H1 (cell line): ENCODE data around the gene PDE4D. TPM values are rescaled to one million over a fixed set of nuclear protein-coding genes. Genes with fewer than 3 reads are reported as not detected.

Experiments used
- CTCF ChIA-PET: fragments of 300-600 bp; sonication (Branson Sonifier 250); formaldehyde crosslinking; loops from one replicate; lab custom pipeline; 2021; ENCODE audit not compliant: partially characterized antibody; lab: Charles Lee
- POLR2A ChIA-PET: fragments of 300-600 bp; sonication (Branson Sonifier 250); formaldehyde crosslinking; loops from one replicate; lab custom pipeline; 2021; ENCODE audit warnings: inconsistent platforms; ENCODE audit not compliant: partially characterized antibody; lab: Charles Lee
- DNase-seq, 2 experiments: peaks; one replicate each; pipeline versions ENCODE4 v3.0.0 to v3.0.0-alpha.2; 2010 to 2022; ENCODE audit warnings: low spot score in 2 of 2, low read depth in 1 of 2, mixed read lengths in 1 of 2
- FAIRE-seq: peaks from 2 replicates; lab custom pipeline; 2011; peaks lifted over from hg19 to GRCh38; lab: Jason Lieb, UNC
- H2AFZ ChIP-seq: 2 replicates; pipeline ENCODE4 v1.8.1; 2012; ENCODE audit warnings: low read length, inconsistent platforms
- H2AK5ac ChIP-seq: 2 replicates; pipeline ENCODE4 v1.6.1; 2013; ENCODE audit warnings: low read depth, low read length
- H2BK120ac ChIP-seq: replicated peaks from 2 replicates; pipeline ENCODE3; 2013; ENCODE audit warnings: low read depth, low read length, inconsistent platforms
- H2BK12ac ChIP-seq: 2 replicates; pipeline ENCODE4 v1.6.1; 2013; ENCODE audit warnings: low read depth, low read length
- H2BK15ac ChIP-seq: 2 replicates; pipeline ENCODE4 v1.6.1; 2013; ENCODE audit warnings: low read length
- H2BK20ac ChIP-seq: 2 replicates; pipeline ENCODE4 v1.6.1; 2013; ENCODE audit warnings: low read length
- H2BK5ac ChIP-seq: 2 replicates; pipeline ENCODE4 v1.6.1; 2013; ENCODE audit warnings: low read depth, low read length
- H3K14ac ChIP-seq: 2 replicates; pipeline ENCODE4 v1.6.1; 2013; ENCODE audit warnings: inconsistent platforms; ENCODE audit not compliant: insufficient read length
- H3K18ac ChIP-seq: 2 replicates; pipeline ENCODE4 v1.6.1; 2013; ENCODE audit warnings: low read length; ENCODE audit errors: extremely low read depth
- H3K23ac ChIP-seq: 2 replicates; pipeline ENCODE4 v1.6.1; 2013; ENCODE audit warnings: inconsistent platforms; ENCODE audit not compliant: insufficient read length
- H3K23me2 ChIP-seq: 2 replicates; pipeline ENCODE4 v1.6.1; 2013; ENCODE audit warnings: low read depth, low read length
- H3K27ac ChIP-seq: 2 replicates; pipeline ENCODE4 v1.6.1; 2011; ENCODE audit warnings: low read depth, low read length, inconsistent platforms
- H3K27me3 ChIP-seq, 4 experiments: replicated peaks in 1 of 4; 1 replicate in 1 of 4; 2 replicates in 3 of 4; pipeline versions ENCODE4 v1.6.1 to v1.8.1; 2011 to 2013; ENCODE audit warnings: low read length in 3 of 4, mild to moderate bottlenecking in 3 of 4, inconsistent platforms in 2 of 4, mixed read lengths in 2 of 4, moderate library complexity in 1 of 4; ENCODE audit not compliant: control insufficient read depth in 3 of 4, insufficient read depth in 3 of 4; ENCODE audit errors: extremely low read depth in 1 of 4
- H3K36me3 ChIP-seq, 4 experiments: 2 replicates each; pipeline versions ENCODE4 v1.6.1 to v1.8.1; 2011 to 2013; ENCODE audit warnings: mild to moderate bottlenecking in 4 of 4, low read length in 3 of 4, moderate library complexity in 2 of 4, control low read depth in 1 of 4, inconsistent platforms in 1 of 4; ENCODE audit not compliant: insufficient read depth in 4 of 4, control insufficient read depth in 2 of 4
- H3K4ac ChIP-seq: replicated peaks from 2 replicates; pipeline ENCODE3; 2013; ENCODE audit warnings: low read length, low read depth, mixed read lengths, inconsistent platforms; ENCODE audit not compliant: insufficient read length
- H3K4me1 ChIP-seq, 4 experiments: replicated peaks in 1 of 4; 1 replicate in 1 of 4; 2 replicates in 3 of 4; pipeline versions ENCODE4 v1.6.1 to v1.8.1; 2011 to 2013; ENCODE audit warnings: low read length in 3 of 4, inconsistent platforms in 2 of 4, mixed read lengths in 1 of 4; ENCODE audit not compliant: insufficient read depth in 4 of 4, control insufficient read depth in 3 of 4
- H3K4me2 ChIP-seq, 2 experiments: 2 replicates each; pipeline versions ENCODE4 v1.6.1 to v1.8.1; 2011 to 2013; ENCODE audit warnings: low read depth in 2 of 2, low read length in 2 of 2, control low read depth in 1 of 2, inconsistent platforms in 1 of 2, mild to moderate bottlenecking in 1 of 2; ENCODE audit not compliant: insufficient read depth in 1 of 2
- H3K4me3 ChIP-seq, 4 experiments: fragments of 200-600, 300-600 bp in 1 of 4; sonication (generic), shearing (Covaris generic), sonication (Bioruptor Twin) in 1 of 4; 2 replicates each; pipeline versions ENCODE4 v1.5.1 to v1.8.1; 2011 to 2016; ENCODE audit warnings: low read length in 4 of 4, low read depth in 3 of 4, control low read depth in 2 of 4, inconsistent platforms in 2 of 4, mild to moderate bottlenecking in 2 of 4, mixed read lengths in 1 of 4, moderate library complexity in 1 of 4; ENCODE audit not compliant: insufficient read depth in 2 of 4; ENCODE audit errors: extremely low read depth in 1 of 4
- H3K56ac ChIP-seq: replicated peaks from 2 replicates; pipeline ENCODE3; 2013; ENCODE audit warnings: low read depth, mild to moderate bottlenecking, mixed read lengths, low read length, inconsistent platforms; ENCODE audit not compliant: insufficient read length
- H3K79me1 ChIP-seq: 2 replicates; pipeline ENCODE4 v1.6.1; 2013; ENCODE audit warnings: low read depth, low read length, control low read depth
- H3K79me2 ChIP-seq, 2 experiments: 2 replicates each; pipeline versions ENCODE4 v1.6.1 to v1.8.1; 2012 to 2013; ENCODE audit warnings: low read length in 2 of 2, mild to moderate bottlenecking in 2 of 2, inconsistent platforms in 1 of 2; ENCODE audit not compliant: insufficient read depth in 2 of 2, control insufficient read depth in 1 of 2
- H3K9ac ChIP-seq, 4 experiments: replicated peaks in 1 of 4; 1 replicate in 1 of 4; 2 replicates in 3 of 4; pipeline versions ENCODE4 v1.6.1 to v1.8.1; 2011 to 2013; ENCODE audit warnings: low read depth in 3 of 4, low read length in 3 of 4, control low read depth in 2 of 4, mild to moderate bottlenecking in 2 of 4, moderate library complexity in 2 of 4, inconsistent platforms in 1 of 4; ENCODE audit errors: extremely low read depth in 1 of 4
- H3K9me3 ChIP-seq, 2 experiments: 2 replicates each; pipeline versions ENCODE4 v1.6.1 to v1.8.1; 2012 to 2013; ENCODE audit warnings: mild to moderate bottlenecking in 2 of 2, moderate library complexity in 2 of 2, control low read depth in 1 of 2, inconsistent platforms in 1 of 2, low read depth in 1 of 2, low read length in 1 of 2, mixed read lengths in 1 of 2; ENCODE audit not compliant: insufficient read depth in 2 of 2
- H4K20me1 ChIP-seq, 2 experiments: replicated peaks in 1 of 2; 2 replicates each; pipeline versions ENCODE3 to v1.8.1; 2011 to 2013; ENCODE audit warnings: inconsistent platforms in 2 of 2, low read length in 2 of 2, mild to moderate bottlenecking in 1 of 2; ENCODE audit not compliant: insufficient read depth in 2 of 2, control insufficient read depth in 1 of 2
- H4K5ac ChIP-seq: 2 replicates; pipeline ENCODE4 v1.6.1; 2013; ENCODE audit warnings: low read length, low read depth, mixed read lengths, inconsistent platforms; ENCODE audit not compliant: insufficient read length
- H4K8ac ChIP-seq: 2 replicates; pipeline ENCODE4 v1.8.0; 2013; ENCODE audit warnings: mild to moderate bottlenecking, moderate library complexity, low read length, inconsistent platforms; ENCODE audit not compliant: insufficient read depth; ENCODE audit errors: extremely low read depth
- H4K91ac ChIP-seq: replicated peaks from 2 replicates; pipeline ENCODE3; 2013; ENCODE audit warnings: low read length, mixed read lengths, inconsistent platforms; ENCODE audit not compliant: insufficient read length
- ASH2L ChIP-seq: fragments of 200-600, 300-600 bp; sonication (generic); IDR thresholded peaks from one replicate; pipeline ENCODE4 v1.7.1; 2017; ENCODE audit warnings: low read length
- CBX5 ChIP-seq: fragments of 300-800, 300-1000 bp; sonication (generic); IDR thresholded peaks from 2 replicates; pipeline ENCODE4 v1.7.1; 2016; ENCODE audit warnings: antibody characterized with exemption, low read length, low read depth
- EGR1 ChIP-seq: IDR thresholded peaks from 2 replicates; pipeline ENCODE4 v1.6.1; 2011; ENCODE audit warnings: low read depth, low read length, borderline replicate concordance
- EP300 ChIP-seq, 2 experiments: IDR thresholded peaks; 1 replicate in 1 of 2; 2 replicates in 1 of 2; pipeline ENCODE4 v1.6.1; 2011 to 2012; ENCODE audit warnings: low read depth in 2 of 2, low read length in 2 of 2, mild to moderate bottlenecking in 2 of 2, borderline replicate concordance in 1 of 2, inconsistent platforms in 1 of 2, moderate library complexity in 1 of 2
- EZH2 ChIP-seq: fragments of 200-600 bp; sonication (generic); IDR thresholded peaks from 2 replicates; pipeline ENCODE4 v1.7.1; 2012; ENCODE audit warnings: low read depth, mild to moderate bottlenecking, moderate library complexity, low read length, inconsistent platforms; ENCODE audit not compliant: severe bottlenecking
- FOSL1 ChIP-seq: IDR thresholded peaks from 2 replicates; pipeline ENCODE4 v1.6.1; 2011; ENCODE audit warnings: mild to moderate bottlenecking, low read depth, low read length, moderate library complexity; ENCODE audit not compliant: insufficient read depth
- JUN ChIP-seq: IDR thresholded peaks from 2 replicates; pipeline ENCODE4 v1.6.1; 2011; ENCODE audit warnings: low read depth, mild to moderate bottlenecking, improper control_type of control experiment, low read length
- KDM4A ChIP-seq: IDR thresholded peaks from one replicate; pipeline ENCODE4 v1.7.1; 2012; ENCODE audit warnings: low read depth, mild to moderate bottlenecking, moderate library complexity, low read length, inconsistent platforms; ENCODE audit not compliant: severe bottlenecking
- RAD21 ChIP-seq, 2 experiments: IDR thresholded peaks in 1 of 2; conservative IDR thresholded peaks in 1 of 2; 2 replicates each; pipeline ENCODE4 v1.6.1; 2011; ENCODE audit warnings: low read depth in 2 of 2, low read length in 2 of 2, improper control_type of control experiment in 1 of 2, inconsistent platforms in 1 of 2, mild to moderate bottlenecking in 1 of 2, moderate library complexity in 1 of 2
- RNF2 ChIP-seq: fragments of 200-900, 300-1000 bp; sonication (generic); IDR thresholded peaks from 2 replicates; pipeline ENCODE4 v1.7.1; 2016; ENCODE audit warnings: borderline replicate concordance, low read depth, mild to moderate bottlenecking, antibody characterized with exemption, low read length; ENCODE audit not compliant: poor library complexity, severe bottlenecking; ENCODE audit errors: missing control alignments
- RXRA ChIP-seq: IDR thresholded peaks from 2 replicates; pipeline ENCODE4 v1.6.1; 2011; ENCODE audit warnings: low read depth, mild to moderate bottlenecking, low read length, moderate library complexity; ENCODE audit not compliant: insufficient read depth
- TCF12 ChIP-seq: IDR thresholded peaks from 2 replicates; pipeline ENCODE4 v1.6.1; 2011; ENCODE audit warnings: low read depth, mild to moderate bottlenecking, low read length
- USF2 ChIP-seq: IDR thresholded peaks from 2 replicates; pipeline ENCODE4 v1.6.1; 2011; ENCODE audit warnings: low read length, improper control_type of control experiment
- polyA plus RNA-seq, 7 experiments: library from polyadenylated mRNA; depleted of rRNA in 3 of 7; stranded (reverse) in 5 of 7; unstranded in 2 of 7; fragments of >200 nt in 5 of 7; fragments of 200-250 nt in 2 of 7; gene quantifications; 1 replicate in 5 of 7; 2 replicates in 1 of 7; 4 replicates in 1 of 7; pipeline versions ENCODE4 v1.2.1 to v1.2.3, GENCODE V29; 2011 to 2013; ENCODE audit warnings: missing spikeins in 2 of 7, mixed read lengths in 2 of 7
- total RNA-seq: library from RNA; stranded (reverse); fragmentation: NEBNext Ultra II Directional; extraction: Animal tissue kit (Norgen Biotek cat#: 25700); gene quantifications from 2 replicates; pipeline ENCODE4 v1.2.1, GENCODE V29; 2021

The PDE4D gene
- total and polyA plus RNA-seq, 2 of the 8 experiments (the other 6 are each of a cell fraction or from before 2014, with no cell fraction given), result 2.3 to 3.7 TPM

- no peak overlapping the region for H3K4ac ChIP-seq
- H3K9ac ChIP-seq, result no peak overlapping the region
- H4K20me1 ChIP-seq, result no peaks in the 10 kb centered on the region
- H3K27ac ChIP-seq, result no peak overlapping the region
- no peak overlapping the region for H2BK120ac ChIP-seq
- H2BK12ac ChIP-seq, result no peak overlapping the region
- no peak overlapping the region for H2AK5ac ChIP-seq
- CTCF ChIA-PET, result interaction anchor here (0.6 to 5.2 kb wide), 8 partner anchors 28 to 413 kb away, joined by 3 to 25 read pairs (median 4); no protein-coding TSS in a partner anchor
- no peaks in the 10 kb centered on the region for H3K79me2 ChIP-seq
- DNase-seq (no peak), FAIRE-seq (no peak)
- no peak overlapping the region for H4K8ac ChIP-seq
- H3K56ac ChIP-seq, result no peak overlapping the region
- H3K14ac ChIP-seq, result no peak overlapping the region
- H4K5ac ChIP-seq, result no peak overlapping the region
- no peak overlapping the region for H2BK5ac ChIP-seq
- H3K4me1 ChIP-seq, result no peaks in the 10 kb centered on the region
- no peak overlapping the region for H3K18ac ChIP-seq
- H3K27me3 ChIP-seq, result no peaks in the 10 kb centered on the region
- no peak overlapping the region for H3K23ac ChIP-seq
- H2BK15ac ChIP-seq, result no peak overlapping the region
- H3K36me3 ChIP-seq, result no peaks in the 10 kb centered on the region
- no peaks in the 10 kb centered on the region for H3K23me2 ChIP-seq
- H4K91ac ChIP-seq, result no peak overlapping the region
- H2AFZ ChIP-seq, result no peak overlapping the region
- H3K9me3 ChIP-seq, result no peaks in the 10 kb centered on the region
- POLR2A ChIA-PET, result no interaction called here
- no peak overlapping the region for H3K4me2 ChIP-seq
- no peak overlapping the region for H2BK20ac ChIP-seq
- no peaks in the 10 kb centered on the region for H3K79me1 ChIP-seq
- no peak overlapping the region for H3K4me3 ChIP-seq
- TF ChIP-seq EP300 (IDR thresholded peaks at IDR 0.05; ENCODE audit: borderline replicate concordance in 1 of 2, low read depth in 2 of 2, low read length in 2 of 2) (no peak), RNF2 (no peak), RXRA (no peak), EZH2 (no peak), KDM4A (no peak), RAD21 (IDR thresholded peaks at IDR 0.05 in 1 of 2, conservative IDR thresholded peaks at IDR 0.05 in 1 of 2; ENCODE audit: low read depth in 2 of 2, low read length in 2 of 2) (no peak), CBX5 (no peak), FOSL1 (no peak), ASH2L (no peak), JUN (no peak), USF2 (no peak), TCF12 (no peak), EGR1 (no peak)
Measured at GRCh38 chr5:59387127-59387526, 506.4 kb downstream of the PDE4D start.
